IPS-18c (cell line): ENCODE data around the gene KCND1.
A peak's percentile ranks its signal among the peaks of the same experiment; 100 is the strongest.
"Not testable (repeated sequence)": the region's sequence is repeated elsewhere in the genome, so short reads cannot be mapped to it uniquely, and the experiment has no call there.

Source experiments
- H3K4me3 ChIP-seq: 2 replicates; pipeline ENCODE4 v1.7.0; 2013; ENCODE audit warnings: low read depth, mild to moderate bottlenecking, low read length, moderate library complexity; ENCODE audit not compliant: insufficient read depth
- H3K9me3 ChIP-seq: one replicate; pipeline ENCODE4 v1.6.1; 2013; ENCODE audit warnings: mild to moderate bottlenecking, low read length, moderate library complexity; ENCODE audit not compliant: control insufficient read depth, insufficient read depth

KCND1 gene

GRCh38 chrX:48980341-48980740 is 8.7 kb upstream of the KCND1 start:
- not testable (repeated sequence) for H3K9me3 ChIP-seq, H3K4me3 ChIP-seq

DNA sequence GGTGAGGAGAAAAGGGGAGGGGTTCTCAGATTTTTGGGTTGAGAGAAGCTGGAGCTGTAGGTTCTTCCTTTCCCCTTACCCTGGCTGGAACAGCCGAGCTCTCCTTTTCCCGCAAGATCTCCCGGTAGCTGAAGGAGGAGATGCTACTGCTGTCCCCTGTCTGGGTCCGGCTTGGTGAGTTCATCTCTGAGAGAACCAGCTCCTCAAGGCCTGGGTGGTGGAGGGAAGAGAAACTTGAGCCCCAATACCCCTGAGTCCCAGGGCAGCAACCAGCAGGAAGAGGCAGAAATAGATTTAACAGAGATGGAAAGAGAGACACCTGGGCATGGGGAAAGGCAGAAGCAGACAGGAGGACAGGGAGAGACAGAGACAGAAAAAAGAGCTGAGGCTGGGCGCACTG is 6.6 kb upstream of the KCND1 start:
- peaks cover 12% of the 10 kb centered on the region for H3K9me3 ChIP-seq
- no peak overlapping the region for H3K4me3 ChIP-seq

GRCh38 chrX:48976086-48976485 is 4.4 kb upstream of the KCND1 start:
- peaks cover 10% of the 10 kb centered on the region for H3K9me3 ChIP-seq

DNA sequence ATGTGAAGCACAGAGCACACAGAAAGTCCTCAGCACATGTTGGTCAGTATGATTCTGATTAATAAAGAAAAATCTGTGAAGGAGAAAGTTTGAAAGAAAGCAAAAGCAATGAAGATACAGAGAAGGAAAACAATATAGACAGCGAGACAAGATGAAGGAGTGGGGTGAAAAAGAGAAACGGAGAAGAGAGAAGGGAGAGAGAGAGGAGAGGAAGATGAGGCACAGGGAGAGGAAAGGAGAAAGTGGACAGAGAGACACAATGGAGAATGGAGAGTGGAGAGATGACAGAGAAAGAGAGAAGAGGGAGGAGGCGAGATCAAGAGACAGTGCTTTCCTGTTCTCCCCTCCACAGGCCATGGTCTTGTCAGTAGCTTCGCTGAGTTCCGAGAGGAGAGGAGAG is 3.9 kb upstream of the KCND1 start:
- Histone ChIP-seq H3K9me3 (peaks cover 7% of the 10 kb centered on the region), H3K4me3 (no peak overlapping the region)

More at GRCh38 chrX:48976086-48976485, 4.4 kb upstream of the KCND1 start:
- no peak overlapping the region for H3K4me3 ChIP-seq

- no peak overlapping the region for H3K4me3 ChIP-seq
- peaks cover 7% of the 10 kb centered on the region for H3K9me3 ChIP-seq
These were observed 3.4 kb upstream of the KCND1 start for GRCh38 chrX:48975041-48975440.

DNA sequence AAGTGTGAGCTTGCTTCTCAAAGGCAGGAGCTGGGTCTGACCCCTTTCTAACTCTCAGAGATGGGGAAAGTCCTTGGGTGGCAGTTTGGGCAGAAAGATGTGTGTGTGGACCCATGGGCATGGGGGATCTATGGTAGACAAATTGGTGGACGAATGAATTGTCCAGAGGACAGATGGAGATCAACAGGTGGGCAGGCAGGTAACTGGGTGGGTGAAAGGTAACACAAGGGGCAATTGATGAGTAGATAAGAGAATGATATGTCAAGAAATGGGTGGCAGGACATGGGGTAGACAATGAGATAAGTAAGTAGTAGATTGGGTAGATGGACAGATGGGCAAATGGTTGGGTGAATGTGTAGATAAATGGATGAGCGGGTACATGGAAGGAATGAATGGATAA is 2.9 kb upstream of the KCND1 start:
- Histone ChIP-seq H3K4me3 (no peak overlapping the region), H3K9me3 (peaks cover 9% of the 10 kb centered on the region)

DNA sequence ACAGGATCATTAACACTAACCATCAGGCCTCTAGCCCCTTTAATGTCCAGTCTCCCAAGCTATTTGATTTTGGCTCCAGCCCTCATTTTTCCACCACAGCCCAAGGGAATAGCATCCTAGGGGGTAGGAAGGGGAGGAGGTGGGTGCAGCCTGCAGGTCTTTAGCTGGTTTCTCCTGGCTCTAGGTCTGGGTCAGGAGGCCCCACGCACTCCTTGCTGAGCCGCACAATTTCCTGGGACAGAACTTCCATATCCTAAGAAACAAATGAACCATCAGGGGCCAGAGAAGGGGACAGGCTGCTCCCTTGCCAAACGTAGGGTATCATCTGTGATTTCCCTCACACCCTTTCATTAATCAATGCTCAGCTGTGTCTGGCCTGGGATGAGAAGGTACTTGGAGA is 2.4 kb upstream of the KCND1 start:
- H3K9me3 ChIP-seq, result peaks cover 12% of the 10 kb centered on the region
- H3K4me3 ChIP-seq, result no peak overlapping the region

- Histone ChIP-seq H3K9me3 (peaks cover 14% of the 10 kb centered on the region), H3K4me3 (peak overlapping the region; percentile 54)
These were observed 848 bp upstream of the KCND1 start for GRCh38 chrX:48972220-48973164.

- no peak overlapping the region for H3K4me3 ChIP-seq
These were observed 2.2 kb downstream of the KCND1 start for GRCh38 chrX:48969471-48969870.

DNA sequence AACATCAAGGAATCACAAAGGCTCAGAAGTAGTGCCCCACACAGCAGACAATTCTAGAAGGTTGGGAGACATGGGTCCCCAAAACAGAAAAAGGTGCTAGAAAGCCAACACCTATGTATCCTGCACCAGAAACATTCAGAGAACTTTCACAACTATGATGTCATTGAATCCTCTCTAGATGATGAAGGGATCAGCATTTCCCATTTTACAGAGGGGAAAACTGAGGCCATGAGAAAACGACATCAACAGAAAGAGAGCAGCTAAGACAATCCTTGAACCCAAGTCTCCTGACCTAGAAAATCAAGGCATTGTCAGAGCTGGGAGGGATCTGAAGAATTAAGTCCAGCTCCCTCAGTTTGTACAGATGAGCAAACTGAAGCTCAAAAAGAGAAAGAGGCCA is 3.3 kb downstream of the KCND1 start:
- no peak overlapping the region for H3K4me3 ChIP-seq
- H3K9me3 ChIP-seq, result peaks cover 12% of the 10 kb centered on the region

More at GRCh38 chrX:48969471-48969870, 2.2 kb downstream of the KCND1 start:
- H3K9me3 ChIP-seq, result peaks cover 14% of the 10 kb centered on the region

DNA sequence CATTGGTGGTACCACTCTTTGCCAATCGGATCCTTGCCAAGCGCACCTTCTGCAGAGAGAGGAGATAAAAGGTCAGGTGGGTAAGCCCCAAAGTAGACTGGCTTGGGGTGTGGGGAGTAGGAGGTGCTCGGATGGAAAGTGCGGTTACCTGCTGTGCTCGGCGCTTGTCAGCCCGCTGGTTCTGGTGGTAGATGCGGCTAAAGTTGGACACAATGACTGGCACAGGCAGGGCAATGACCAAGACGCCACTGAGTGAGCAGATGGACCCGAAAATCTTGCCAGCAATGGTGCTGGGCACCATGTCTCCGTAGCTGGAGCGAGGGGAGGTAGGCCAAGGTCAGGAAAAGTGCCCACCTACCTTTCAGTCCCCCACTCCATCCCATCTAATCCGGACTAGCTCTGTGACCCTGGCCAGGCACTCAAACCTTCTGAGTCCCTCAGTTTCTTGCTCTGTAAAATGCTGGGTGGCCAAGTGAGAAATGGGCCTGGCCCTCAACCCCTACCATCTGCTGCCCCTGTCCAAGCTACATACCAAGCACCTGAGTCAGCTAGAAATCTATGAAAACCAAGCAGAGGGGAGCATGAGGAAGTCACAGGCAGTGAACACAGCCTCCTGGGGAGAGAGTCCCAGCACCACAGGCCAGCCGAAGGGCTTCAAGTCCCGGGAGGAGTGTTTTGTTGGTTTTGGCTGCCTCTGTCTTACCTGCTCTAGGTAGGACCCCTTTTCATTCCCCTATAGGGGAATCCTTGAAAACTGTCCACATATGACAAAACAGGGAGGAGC is 4.7 kb downstream of the KCND1 start:
- Histone ChIP-seq H3K9me3 (peaks cover 7% of the 10 kb centered on the region), H3K4me3 (no peak overlapping the region)

- Histone ChIP-seq H3K9me3 (peaks cover 7% of the 10 kb centered on the region), H3K4me3 (no peak overlapping the region)
These were observed 5.7 kb downstream of the KCND1 start for GRCh38 chrX:48965959-48966358.

GRCh38 chrX:48961585-48962091 is 10.0 kb downstream of the KCND1 start:
- no peak overlapping the region for H3K4me3 ChIP-seq
- H3K9me3 ChIP-seq, result peaks cover 3% of the 10 kb centered on the region

- Histone ChIP-seq H3K4me3 (no peak overlapping the region; the same call in 1 of the 2 replicates), H3K9me3 (peaks cover 5% of the 10 kb centered on the region)
These were observed 11.4 kb downstream of the KCND1 start for GRCh38 chrX:48960291-48960690.

DNA sequence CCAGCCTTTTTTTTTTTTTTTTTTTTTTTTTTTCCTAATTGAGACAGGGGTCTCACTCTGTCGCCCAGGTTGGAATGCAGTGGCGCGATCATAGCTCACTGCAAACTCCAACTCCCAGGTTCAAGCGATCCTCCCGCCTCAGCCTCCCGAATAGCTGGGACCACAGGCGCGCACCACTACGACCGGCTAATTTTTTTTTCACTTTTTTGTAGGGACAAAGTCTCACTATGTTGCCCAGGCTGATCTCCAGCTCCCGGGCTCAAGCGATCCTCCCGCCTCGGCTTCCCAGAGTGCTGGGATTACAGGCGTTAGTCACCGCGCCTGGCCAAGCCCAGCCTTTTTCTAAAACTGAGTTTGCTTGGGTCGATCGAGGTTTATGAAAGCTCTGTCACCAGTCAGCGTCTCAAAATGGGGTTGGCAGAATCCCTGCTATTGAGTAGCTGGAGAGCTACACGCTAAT is 13.0 kb downstream of the KCND1 start:
- peak overlapping the region; percentile 42 for H3K4me3 ChIP-seq
- H3K9me3 ChIP-seq, result peaks cover 5% of the 10 kb centered on the region

DNA sequence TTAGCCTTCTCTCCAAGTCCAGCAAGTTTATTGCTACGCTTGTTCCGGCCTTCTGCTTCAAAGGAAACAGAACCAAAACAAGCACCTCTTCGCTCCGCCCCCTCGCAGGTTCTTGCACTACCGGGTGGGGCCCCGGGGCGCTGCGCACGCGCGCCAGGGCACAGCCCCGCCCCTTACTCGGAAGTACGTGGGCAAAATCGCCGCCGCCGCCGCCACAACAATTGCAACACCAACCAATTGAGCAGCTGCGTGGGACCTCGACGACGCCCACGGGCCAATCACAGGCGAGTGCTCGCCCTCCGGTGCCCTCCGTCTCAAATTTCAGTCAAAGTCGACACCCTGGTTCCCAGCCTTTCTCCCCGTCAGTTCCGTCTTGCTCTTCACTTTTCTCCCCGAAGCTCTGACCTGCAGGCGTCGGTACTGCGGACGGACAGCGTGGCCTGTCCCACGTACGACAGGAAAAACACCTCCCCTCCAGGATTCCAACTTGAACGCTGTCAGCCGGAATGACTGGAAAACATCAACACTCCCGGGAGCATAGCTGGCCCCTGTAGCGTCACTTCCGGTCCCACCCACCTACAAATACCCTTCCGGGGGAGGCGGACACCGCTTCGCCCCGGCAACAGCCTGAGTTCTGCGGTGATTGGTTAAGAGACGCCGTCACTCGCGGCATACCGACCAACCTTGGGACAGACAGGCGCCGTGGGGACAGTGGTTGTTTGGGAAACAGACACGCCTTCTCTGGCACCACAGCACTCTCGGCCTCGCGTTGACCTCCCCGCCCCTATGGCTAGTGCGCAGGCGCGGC is 13.6 kb downstream of the KCND1 start:
- H3K4me3 ChIP-seq, result peak overlapping the region; percentile 42
- peaks cover 5% of the 10 kb centered on the region for H3K9me3 ChIP-seq

- Histone ChIP-seq H3K4me3 (peak within 1 kb of the TSS; percentile 42), H3K9me3 (peaks cover 5% of the 10 kb centered on the region)
These were observed 14.2 kb downstream of the KCND1 start, which contains the start of gene OTUD5 for GRCh38 chrX:48957477-48957826. Gene OTUD5 (minus strand): TSS chrX:48957607. CDS start chrX:48957570, 37 bp downstream.
